PC-3 (cell line): ENCODE measurements around the gene CHL1. TPM values are rescaled to one million over a fixed set of nuclear protein-coding genes. Genes with fewer than 3 reads are reported as not detected.
A peak's percentile ranks its signal among the peaks of the same experiment; 100 is the strongest.

Experiments used
- ATAC-seq: fragments of 200-7000 bp; cut with Tn5 transposase; 2 replicates; pipeline ENCODE4 v1.9.1; 2020; ENCODE audit warnings: mild to moderate bottlenecking, moderate library complexity
- BruUV-seq: library from RNA; stranded (reverse); fragments of 400-500 nt; replicated peaks from 2 replicates; lab custom pipeline; 2021; lab: Mats Ljungman, UMichigan
- CTCF ChIA-PET: fragments of 300-600 bp; sonication (Branson Sonifier 250); formaldehyde crosslinking; loops from one replicate; lab custom pipeline; 2022; ENCODE audit warnings: antibody characterized with exemption; lab: Charles Lee
- POLR2A ChIA-PET: fragments of 300-600 bp; sonication (Branson Sonifier 250); formaldehyde crosslinking; loops from one replicate; lab custom pipeline; 2022; ENCODE audit warnings: antibody characterized with exemption; ENCODE audit not compliant: unreplicated experiment; lab: Charles Lee
- DNase-seq: peaks from one replicate; pipeline ENCODE4 v3.0.0-alpha.2; 2015
- H2AFZ ChIP-seq: fragments of 300-600 bp; sonication (generic); 2 replicates; pipeline ENCODE4 v1.6.0; 2016; ENCODE audit warnings: antibody characterized with exemption, low read length
- H3F3A ChIP-seq: fragments of 300-600 bp; sonication (generic); one replicate; pipeline ENCODE4 v1.6.0; 2017; ENCODE audit warnings: antibody characterized with exemption, low read length, control low read depth, mild to moderate bottlenecking; ENCODE audit not compliant: unreplicated experiment
- H3K27ac ChIP-seq: fragments of 300-600 bp; sonication (generic); 2 replicates; pipeline ENCODE4 v1.5.1; 2016; ENCODE audit warnings: mild to moderate bottlenecking, low read length
- H3K27me3 ChIP-seq: fragments of 300-600 bp; sonication (generic); 2 replicates; pipeline ENCODE4 v1.6.1; 2016; ENCODE audit warnings: low read length, mixed read lengths
- H3K36me3 ChIP-seq: fragments of 300-600 bp; sonication (generic); 2 replicates; pipeline ENCODE4 v1.6.1; 2016; ENCODE audit warnings: low read depth, mixed run types, low read length, mixed read lengths
- H3K4me1 ChIP-seq: fragments of 300-600 bp; sonication (generic); 2 replicates; pipeline ENCODE4 v1.5.1; 2016; ENCODE audit warnings: low read length; ENCODE audit not compliant: insufficient read depth
- H3K4me2 ChIP-seq: fragments of 300-600 bp; sonication (generic); 2 replicates; pipeline ENCODE4 v1.6.0; 2016; ENCODE audit warnings: low read length
- H3K4me3 ChIP-seq: fragments of 300-600 bp; sonication (generic); 2 replicates; pipeline ENCODE4 v1.5.1; 2016; ENCODE audit warnings: mild to moderate bottlenecking, low read length, mixed read lengths
- H3K79me2 ChIP-seq: fragments of 300-600 bp; sonication (generic); 2 replicates; pipeline ENCODE4 v1.6.1; 2017; ENCODE audit warnings: low read length, mixed read lengths
- H3K9ac ChIP-seq: fragments of 300-600 bp; sonication (generic); 2 replicates; pipeline ENCODE4 v1.6.0; 2016; ENCODE audit warnings: mild to moderate bottlenecking, low read length
- H3K9me2 ChIP-seq: fragments of 300-600 bp; sonication (generic); replicated peaks from 2 replicates; pipeline ENCODE4 v1.6.1; 2016; ENCODE audit warnings: mixed run types, low read length, mixed read lengths
- H3K9me3 ChIP-seq: fragments of 300-600 bp; sonication (generic); 2 replicates; pipeline ENCODE4 v1.6.1; 2016; ENCODE audit warnings: low read length, mixed read lengths
- H4K20me1 ChIP-seq: fragments of 300-600 bp; sonication (generic); 2 replicates; pipeline ENCODE4 v1.6.1; 2016; ENCODE audit warnings: low read length, mixed read lengths
- CTCF ChIP-seq: fragments of 300-600 bp; sonication (generic); conservative IDR thresholded peaks from 2 replicates; pipeline ENCODE4 v1.5.1; 2017; ENCODE audit warnings: antibody characterized with exemption, low read depth, mild to moderate bottlenecking, low read length
- EZH2 ChIP-seq: fragments of 300-600 bp; sonication (generic); IDR thresholded peaks from one replicate; pipeline ENCODE4 v1.6.1; 2017; ENCODE audit warnings: antibody characterized with exemption, mild to moderate bottlenecking, low read length; ENCODE audit not compliant: unreplicated experiment
- EZH2phosphoT487 ChIP-seq: fragments of 300-600 bp; sonication (generic); IDR thresholded peaks from 2 replicates; pipeline ENCODE4 v1.6.1; 2018; ENCODE audit warnings: mild to moderate bottlenecking, antibody characterized with exemption, low read length, borderline replicate concordance
- intact Hi-C: fragments of 100-400 bp; cut with micrococcal nuclease; formaldehyde crosslinking; loops from 2 replicates; pipeline ENCODE4 v1.9.0; 2023
- total RNA-seq: library from RNA; depleted of rRNA; stranded (reverse); fragments of >200 nt; gene quantifications from 2 replicates; pipeline ENCODE4 v1.2.3, GENCODE V29; 2014

The CHL1 gene
- total RNA-seq, 1 experiment from 2014 or later, result not detected

DNA sequence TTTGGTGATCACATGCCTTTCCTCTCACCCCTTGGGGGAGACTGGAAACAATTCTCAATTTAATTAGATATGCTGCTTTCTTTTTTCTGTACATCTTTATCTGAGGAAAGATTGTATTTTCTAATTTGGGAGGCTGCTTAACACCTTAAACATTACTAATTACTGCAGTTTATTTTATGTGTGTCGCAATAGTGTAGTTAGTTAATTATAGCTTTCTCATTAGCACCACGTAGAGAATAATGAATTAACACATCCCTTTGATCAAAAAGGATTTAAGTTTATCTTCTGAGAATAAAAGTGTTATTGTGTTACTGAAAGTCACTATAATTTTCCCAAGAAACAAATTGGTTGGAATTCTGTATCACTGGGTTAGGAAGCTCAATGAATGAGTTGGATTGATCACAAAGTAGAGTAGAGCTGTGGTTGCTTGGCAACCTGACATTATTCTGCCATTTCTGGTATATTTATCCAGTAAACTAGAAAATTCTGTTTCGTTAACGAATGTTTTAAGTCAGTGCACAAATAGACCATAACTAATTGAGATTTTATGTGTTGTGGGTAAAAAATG is 4.3 kb downstream of the CHL1 start:
- ChIA-PET POLR2A (no interaction called here), CTCF (no interaction called here)
- H3K9me2 ChIP-seq, result no peaks in the 10 kb centered on the region
- H3K27ac ChIP-seq, result no peak overlapping the region
- no peak for TF ChIP-seq EZH2phosphoT487
- no peak for TF ChIP-seq CTCF
- no peak for TF ChIP-seq EZH2
- no peaks in the 10 kb centered on the region for H3K79me2 ChIP-seq
- no peaks in the 10 kb centered on the region for H3K4me1 ChIP-seq
- H3K4me3 ChIP-seq, result no peak overlapping the region
- DNase-seq (no peak), ATAC-seq (no peak)
- H3K4me2 ChIP-seq, result no peak overlapping the region
- no peaks in the 10 kb centered on the region for H4K20me1 ChIP-seq
- H2AFZ ChIP-seq, result no peak overlapping the region
- peaks cover 26% of the 10 kb centered on the region for H3K27me3 ChIP-seq
- intact Hi-C loops, result no loop called here
- H3K9ac ChIP-seq, result no peak overlapping the region
- BruUV-seq, result no TSS peak
- no peaks in the 10 kb centered on the region for H3F3A ChIP-seq
- H3K9me3 ChIP-seq, result no peaks in the 10 kb centered on the region
- H3K36me3 ChIP-seq, result no peaks in the 10 kb centered on the region

GRCh38 chr3:204102-204501 is 7.5 kb downstream of the CHL1 start:
- Histone ChIP-seq H3K27ac (no peak overlapping the region), H3K9ac (no peak overlapping the region), H3K36me3 (no peaks in the 10 kb centered on the region), H3F3A (no peaks in the 10 kb centered on the region), H3K4me3 (no peak overlapping the region), H3K27me3 (no peaks in the 10 kb centered on the region), H3K79me2 (no peaks in the 10 kb centered on the region), H3K9me2 (no peaks in the 10 kb centered on the region), H2AFZ (no peak overlapping the region), H3K4me1 (no peaks in the 10 kb centered on the region), H3K4me2 (no peak overlapping the region), H3K9me3 (0 out of 2 replicates have a peak, but pooled peaks cover 4% of the 10 kb centered on the region), H4K20me1 (no peaks in the 10 kb centered on the region)
- BruUV-seq, result no TSS peak
- ChIA-PET CTCF (no interaction called here), POLR2A (no interaction called here)
- no peak for TF ChIP-seq EZH2phosphoT487
- TF ChIP-seq CTCF, result no peak
- no peak for TF ChIP-seq EZH2
- no peak for DNase-seq
- no peak for ATAC-seq
- intact Hi-C loops, result no loop called here

DNA sequence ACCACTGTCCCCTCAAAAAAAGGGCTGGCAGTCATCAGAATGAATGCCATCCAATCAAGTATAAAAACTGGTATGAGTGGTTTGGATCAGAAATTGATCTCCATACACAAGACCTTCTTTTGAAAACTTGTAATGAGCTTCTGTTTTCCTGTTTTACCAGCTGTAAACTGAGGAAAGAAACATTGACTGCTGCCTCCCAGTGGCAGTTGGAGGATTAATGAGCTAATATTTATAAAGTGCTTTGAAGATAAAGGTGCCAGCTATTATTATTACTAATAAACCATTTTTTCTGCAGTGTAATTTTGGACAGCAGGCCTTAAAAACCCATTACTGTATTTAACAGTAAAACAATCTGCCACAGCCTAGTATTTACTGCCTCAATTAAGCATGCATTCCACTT is 11.4 kb downstream of the CHL1 start:
- Histone ChIP-seq H3K9ac (no peak overlapping the region), H3K27me3 (no peaks in the 10 kb centered on the region), H3K4me3 (no peak overlapping the region), H3K27ac (no peak overlapping the region), H3K36me3 (no peaks in the 10 kb centered on the region), H3K4me2 (no peak overlapping the region), H3K9me2 (no peaks in the 10 kb centered on the region), H2AFZ (no peak overlapping the region), H4K20me1 (no peaks in the 10 kb centered on the region), H3K4me1 (no peaks in the 10 kb centered on the region), H3K9me3 (0 out of 2 replicates have a peak, but pooled peaks cover 4% of the 10 kb centered on the region), H3K79me2 (no peaks in the 10 kb centered on the region), H3F3A (no peaks in the 10 kb centered on the region)
- DNase-seq (no peak), ATAC-seq (no peak)
- ChIA-PET POLR2A (no interaction called here), CTCF (no interaction called here)
- no TSS peak for BruUV-seq
- TF ChIP-seq EZH2phosphoT487 (no peak), CTCF (0 out of 2 replicates have a peak, but pooled peaks have one; percentile 12)
- intact Hi-C loops, result no loop called here
